Heart left ventricle (tissue), 13 donors: ENCODE data around the gene KCNJ12.
"Not testable (repeated sequence)": the region's sequence is repeated elsewhere in the genome, so short reads cannot be mapped to it uniquely, and the experiment has no call there.

Experiments used
- CTCF ChIP-seq, 12 donors: fragments of 200-600 bp; sonication (generic) in 4 of 12; IDR thresholded peaks; one replicate each; pipeline versions ENCODE4 v1.5.0 to v1.8.0; 2018 to 2022; ENCODE audit warnings: antibody characterized with exemption in 12 of 12, mild to moderate bottlenecking in 5 of 12
- POLR2A ChIP-seq, 2 donors: fragments of 450-650 bp; IDR thresholded peaks; one replicate each; pipeline ENCODE4 v1.6.1; 2017; ENCODE audit warnings: antibody characterized with exemption in 2 of 2, mild to moderate bottlenecking in 2 of 2, moderate library complexity in 2 of 2
- donor health status: ischemic (EF 13 %, LVEDD 7.1; RV severe dilation, severe dysfunction).
- donor health status: DM: no; HTN: yes; CAD: no.
- donor health status: DM: no; HTN: no; CAD: no.
- donor health status: ischemic (EF 25% LVEDD 6.9; RV normal size, moderate dysfunction).
- donor health status: ischemic (EF 25% LVEDD 5.7; RV mildly dilated, moderate dysfunction).
- donor health status: ischemic (EF 35%, LVEDD 5.7; RV mildly dilated, moderate dysfunction).
- donor health status: nonischemic (EF 11% LVEDD 7.7; RV severe dilation, severe dysfunction).
- donor health status: DM: yes; HTN: yes; CAD: no.
- donor health status: PGD.
- donor health status: ischemic (EF 29% LVEDD 5.4; RV normal size, mild dysfunction).
- donor health status: nonischemic (EF 23%, LVEDD 6.1; RV moderate dilation, normal function).

- not testable (repeated sequence) for TF ChIP-seq CTCF, POLR2A (IDR thresholded peaks at IDR 0.05)
Measured at GRCh38 chr17:21426876-21427275, 50.7 kb downstream of the KCNJ12 start.
